Bronchial epithelial cell (primary cell): ENCODE measurements around the gene XCR1. TPM values are rescaled to one million over a fixed set of nuclear protein-coding genes. Genes with fewer than 3 reads are reported as not detected.

Experiments
- DNase-seq: peaks from one replicate; pipeline ENCODE4 v3.0.0-alpha.2; 2010; ENCODE audit warnings: low read depth
- FAIRE-seq: peaks from 2 replicates; lab custom pipeline; 2011; peaks lifted over from hg19 to GRCh38; lab: Jason Lieb, UNC
- H3K27me3 ChIP-seq: 2 replicates; pipeline ENCODE4 v1.5.1; 2011; ENCODE audit warnings: low read length; ENCODE audit not compliant: control insufficient read depth, insufficient read depth
- H3K36me3 ChIP-seq: 2 replicates; pipeline ENCODE4 v1.5.1; 2011; ENCODE audit warnings: low read length; ENCODE audit not compliant: control insufficient read depth, insufficient read depth
- H3K4me3 ChIP-seq: 2 replicates; pipeline ENCODE4 v1.5.1; 2011; ENCODE audit warnings: mild to moderate bottlenecking, low read depth, low read length, control low read depth
- CTCF ChIP-seq: IDR thresholded peaks from 2 replicates; pipeline ENCODE4 v1.5.1; 2011; ENCODE audit warnings: mild to moderate bottlenecking, moderate library complexity, low read length, control low read depth, inconsistent platforms; ENCODE audit not compliant: insufficient read depth, severe bottlenecking
- total RNA-seq: library from RNA; depleted of rRNA; stranded (reverse); fragments of >200 nt; gene quantifications from 2 replicates; pipeline ENCODE4 v1.2.1, GENCODE V29; 2014

The XCR1 gene
- total RNA-seq, 1 donor from 2014 or later: under 0.01 TPM

DNA sequence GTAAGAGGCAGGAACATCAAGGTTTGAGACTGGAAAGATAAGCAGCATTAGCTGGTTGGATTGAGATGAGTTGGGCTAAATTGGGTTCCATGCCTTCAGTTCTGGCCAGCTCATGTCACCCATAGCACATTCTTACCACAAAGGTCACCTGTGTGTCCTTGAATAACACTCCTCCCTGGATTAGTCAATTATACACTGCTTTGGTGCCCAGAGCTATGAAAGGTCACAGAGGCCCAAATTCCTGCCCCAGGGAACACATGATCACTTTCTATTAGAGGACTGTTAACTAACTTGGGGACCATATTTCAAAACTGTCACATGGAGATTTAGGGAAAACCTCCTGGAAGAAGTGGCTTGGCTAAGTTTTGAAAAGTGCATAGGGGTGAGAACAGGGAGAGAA is 40.1 kb upstream of the XCR1 start:
- H3K4me3 ChIP-seq: no peak overlapping the region
- DNase-seq (no peak), FAIRE-seq (no peak)
- H3K27me3 ChIP-seq: peaks cover 7% of the 10 kb centered on the region
- no peak for TF ChIP-seq CTCF
- no peaks in the 10 kb centered on the region for H3K36me3 ChIP-seq

DNA sequence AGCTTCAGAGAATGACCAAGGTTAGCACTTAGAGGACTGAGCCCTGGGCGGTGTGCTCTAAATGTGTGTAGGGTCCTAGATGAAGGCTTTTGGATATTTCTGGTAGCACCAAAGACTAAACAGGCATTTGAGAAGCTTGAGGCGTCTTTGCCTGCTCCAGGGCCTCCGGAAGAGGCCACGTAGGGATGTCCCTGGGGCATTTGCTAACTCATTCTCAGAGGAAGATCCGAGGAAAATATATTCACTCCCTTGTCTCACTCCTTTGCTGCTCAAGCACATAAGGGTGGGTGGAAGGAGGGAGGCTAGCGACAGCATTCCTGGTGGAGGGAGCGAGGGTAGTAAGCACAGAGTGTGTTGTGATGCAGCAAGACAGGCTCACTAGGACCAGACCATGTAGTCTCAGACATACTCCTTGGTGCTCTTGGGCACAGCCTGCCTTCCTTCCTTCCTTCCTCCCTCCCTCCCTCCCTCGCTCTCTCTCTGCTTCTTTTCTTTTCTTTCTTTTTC is 38.5 kb upstream of the XCR1 start:
- no peak for TF ChIP-seq CTCF
- DNase-seq (no peak), FAIRE-seq (no peak)
- Histone ChIP-seq H3K4me3 (no peak overlapping the region), H3K36me3 (no peaks in the 10 kb centered on the region), H3K27me3 (peaks cover 7% of the 10 kb centered on the region)

DNA sequence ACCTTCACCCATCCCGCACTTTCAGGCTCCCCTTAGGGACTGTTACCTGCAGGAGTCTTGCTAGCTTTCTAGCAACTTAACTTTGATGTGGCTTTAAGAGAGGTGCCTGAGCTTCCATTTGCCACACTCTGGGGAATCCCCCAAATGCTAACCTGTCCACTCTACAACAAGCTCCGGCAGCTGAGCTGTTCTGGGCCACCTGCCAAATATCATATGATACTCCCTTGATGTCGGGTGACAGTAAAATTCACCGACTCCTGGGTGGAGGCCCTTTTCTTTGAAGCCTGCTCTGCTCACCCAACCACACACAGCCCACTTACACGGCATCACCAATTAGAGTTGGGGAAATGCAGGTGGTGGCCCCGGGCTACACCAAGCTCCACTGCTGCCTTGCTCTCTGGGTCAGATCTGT is 38.0 kb upstream of the XCR1 start:
- no peak for TF ChIP-seq CTCF
- H3K27me3 ChIP-seq: peaks cover 7% of the 10 kb centered on the region
- no peak overlapping the region for H3K4me3 ChIP-seq
- DNase-seq (peak; percentile 62), FAIRE-seq (no peak)
- H3K36me3 ChIP-seq: no peaks in the 10 kb centered on the region

- FAIRE-seq (no peak), DNase-seq (no peak)
- no peak overlapping the region for H3K4me3 ChIP-seq
- no peaks in the 10 kb centered on the region for H3K36me3 ChIP-seq
- H3K27me3 ChIP-seq: peaks cover 13% of the 10 kb centered on the region
- TF ChIP-seq CTCF: no peak
These were observed 35.4 kb upstream of the XCR1 start for GRCh38 chr3:46062679-46063078.

DNA sequence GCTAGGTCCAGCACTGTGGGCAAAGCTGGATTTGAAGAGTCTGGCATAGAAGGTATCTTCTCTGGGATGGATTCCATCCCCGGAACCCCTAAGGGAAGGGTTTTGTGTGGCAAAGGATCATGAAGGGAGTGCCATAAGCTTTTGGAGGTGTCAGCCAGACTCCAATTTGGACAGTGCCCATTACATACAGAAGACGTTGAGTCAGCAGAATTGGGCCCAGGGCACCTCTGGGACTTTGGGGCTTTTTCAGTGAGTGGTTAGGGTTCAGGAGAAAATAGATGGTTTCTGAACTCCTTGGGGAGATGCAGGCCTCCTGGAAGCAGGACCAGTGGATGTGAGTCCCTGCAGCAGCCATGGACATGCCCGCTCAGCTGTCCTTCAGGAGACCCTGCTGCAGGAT is 34.6 kb upstream of the XCR1 start:
- TF ChIP-seq CTCF: no peak
- DNase-seq (no peak), FAIRE-seq (no peak)
- Histone ChIP-seq H3K36me3 (no peaks in the 10 kb centered on the region), H3K4me3 (no peak overlapping the region), H3K27me3 (peaks cover 11% of the 10 kb centered on the region)

GRCh38 chr3:46061108-46061720 is 33.9 kb upstream of the XCR1 start:
- DNase-seq: no peak
- TF ChIP-seq CTCF: no peak
- FAIRE-seq: peak; percentile 32
- Histone ChIP-seq H3K27me3 (peaks cover 11% of the 10 kb centered on the region), H3K4me3 (no peak overlapping the region), H3K36me3 (no peaks in the 10 kb centered on the region)
